Measurements from ENCODE around the gene ERMN. TPM values are rescaled to one million over a fixed set of nuclear protein-coding genes. Genes with fewer than 3 reads are reported as not detected.
"Not testable (repeated sequence)": the region's sequence is repeated elsewhere in the genome, so short reads cannot be mapped to it uniquely, and the experiment has no call there.

ERMN gene
- total RNA-seq, 1 donor from 2014 or later: 0.70 TPM

GRCh38 chr2:157292853-157293252 lies 32.8 kb downstream of the ERMN start:
- DNase-seq (ENCODE audit: low spot score): no peak

- no peak for DNase-seq (ENCODE audit: low spot score)
Observed at GRCh38 chr2:157291018-157291417, 34.6 kb downstream of the ERMN start.

GRCh38 chr2:157290525-157290924 lies 35.1 kb downstream of the ERMN start:
- DNase-seq (ENCODE audit: low spot score): no peak

GRCh38 chr2:157287160-157287559 lies 38.5 kb downstream of the ERMN start:
- DNase-seq (ENCODE audit: low spot score): no peak

GRCh38 chr2:157283468-157283867 lies 42.2 kb downstream of the ERMN start:
- no peak for DNase-seq (ENCODE audit: low spot score)

GRCh38 chr2:157281316-157281715 lies 44.3 kb downstream of the ERMN start:
- no peak for DNase-seq (ENCODE audit: low spot score)

GRCh38 chr2:157279311-157279710 lies 46.3 kb downstream of the ERMN start:
- not testable (repeated sequence) for DNase-seq (ENCODE audit: low spot score)

GRCh38 chr2:157271590-157272203 lies 53.9 kb downstream of the ERMN start:
- no peak for DNase-seq (ENCODE audit: low spot score)

GRCh38 chr2:157269922-157270321 lies 55.7 kb downstream of the ERMN start:
- no peak for DNase-seq (ENCODE audit: low spot score)

- DNase-seq (ENCODE audit: low spot score): no peak
Observed at GRCh38 chr2:157269060-157269459, 56.6 kb downstream of the ERMN start.

Other genes with a start within 250 kb of the ERMN start
- gene GALNT5, start 68.1 kb downstream of the ERMN start, total RNA-seq: 0.29 TPM
- gene CYTIP, start 118.3 kb upstream of the ERMN start, total RNA-seq: 15.8 TPM